Renal pelvis (tissue), 4 donors: ENCODE data around the gene RNF157. TPM values are rescaled to one million over a fixed set of nuclear protein-coding genes. Genes with fewer than 3 reads are reported as not detected.
A peak's percentile ranks its signal among the peaks of the same experiment; 100 is the strongest.

ENCODE experiments used
- DNase-seq: peaks from one replicate; pipeline ENCODE4 v3.0.0-alpha.2; 2013
- polyA plus RNA-seq, 3 donors: library from polyadenylated mRNA; unstranded; fragments of 120-200 nt; gene quantifications; one replicate each; pipeline ENCODE4 v1.2.1, GENCODE V29; 2013; ENCODE audit not compliant: insufficient read length in 3 of 3

RNF157 gene
- polyA plus RNA-seq, 3 donors: 27.6 to 33.2 (median 33.0) TPM

DNA sequence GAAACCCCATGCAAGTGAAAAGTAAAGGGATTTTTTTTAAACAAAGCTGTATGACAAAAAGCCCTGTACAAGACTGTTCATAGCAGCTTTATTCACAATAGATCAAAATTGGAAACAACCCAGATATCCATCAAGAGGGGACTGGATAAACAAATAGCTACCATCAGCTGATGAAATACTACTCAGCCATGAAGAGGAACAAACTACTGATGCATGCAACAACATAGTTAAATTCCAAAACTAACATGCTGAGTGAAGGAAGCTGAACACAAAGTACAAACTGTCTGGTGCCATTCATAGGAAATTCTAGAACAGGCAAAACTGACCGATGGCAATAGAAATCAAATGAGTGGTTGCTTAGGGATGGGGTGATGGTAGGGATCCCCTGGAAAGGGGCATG is 114.4 kb downstream of the RNF157 start:
- DNase-seq: no peak

GRCh38 chr17:76125391-76125675 is 115.0 kb downstream of the RNF157 start:
- DNase-seq: no peak

DNA sequence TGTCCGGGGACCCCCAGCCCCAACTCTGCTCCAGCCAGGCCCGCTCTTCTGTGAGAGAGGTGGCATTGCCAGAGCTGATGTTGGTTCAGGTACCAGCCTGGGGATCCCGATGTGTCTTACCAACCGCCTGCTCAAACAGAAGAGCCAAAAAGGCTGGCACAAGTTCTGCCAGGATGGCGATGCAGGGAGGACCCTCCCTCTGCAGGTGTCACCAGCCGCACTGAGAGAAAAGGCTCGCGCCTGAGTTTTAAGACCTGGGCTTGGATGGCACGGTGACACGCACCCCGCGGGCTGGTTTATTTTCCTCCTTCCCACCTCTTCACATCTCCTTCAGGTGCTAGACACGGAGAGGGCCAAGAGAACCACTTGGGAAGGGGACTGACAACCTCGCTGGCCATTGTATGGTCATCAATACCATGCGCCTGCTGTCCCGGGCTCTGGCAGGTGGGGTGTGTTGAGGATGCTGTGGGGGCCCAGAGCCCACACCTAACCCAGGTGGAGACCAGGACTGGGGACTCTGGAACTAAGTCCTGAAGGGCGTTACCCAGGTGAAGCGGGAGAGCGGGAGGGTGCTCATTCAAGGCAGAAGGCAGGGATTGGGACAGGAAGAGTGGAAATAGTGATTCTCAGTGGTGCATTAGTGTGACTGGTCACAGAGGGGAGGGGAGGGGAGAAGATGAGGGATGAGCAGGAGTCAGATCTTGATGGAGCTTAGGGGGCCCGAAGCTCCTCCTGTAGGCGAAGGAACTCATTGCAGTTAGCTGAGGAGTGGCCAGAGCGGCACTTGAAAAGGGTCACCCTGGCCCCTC is 115.5 kb downstream of the RNF157 start:
- no peak for DNase-seq

DNA sequence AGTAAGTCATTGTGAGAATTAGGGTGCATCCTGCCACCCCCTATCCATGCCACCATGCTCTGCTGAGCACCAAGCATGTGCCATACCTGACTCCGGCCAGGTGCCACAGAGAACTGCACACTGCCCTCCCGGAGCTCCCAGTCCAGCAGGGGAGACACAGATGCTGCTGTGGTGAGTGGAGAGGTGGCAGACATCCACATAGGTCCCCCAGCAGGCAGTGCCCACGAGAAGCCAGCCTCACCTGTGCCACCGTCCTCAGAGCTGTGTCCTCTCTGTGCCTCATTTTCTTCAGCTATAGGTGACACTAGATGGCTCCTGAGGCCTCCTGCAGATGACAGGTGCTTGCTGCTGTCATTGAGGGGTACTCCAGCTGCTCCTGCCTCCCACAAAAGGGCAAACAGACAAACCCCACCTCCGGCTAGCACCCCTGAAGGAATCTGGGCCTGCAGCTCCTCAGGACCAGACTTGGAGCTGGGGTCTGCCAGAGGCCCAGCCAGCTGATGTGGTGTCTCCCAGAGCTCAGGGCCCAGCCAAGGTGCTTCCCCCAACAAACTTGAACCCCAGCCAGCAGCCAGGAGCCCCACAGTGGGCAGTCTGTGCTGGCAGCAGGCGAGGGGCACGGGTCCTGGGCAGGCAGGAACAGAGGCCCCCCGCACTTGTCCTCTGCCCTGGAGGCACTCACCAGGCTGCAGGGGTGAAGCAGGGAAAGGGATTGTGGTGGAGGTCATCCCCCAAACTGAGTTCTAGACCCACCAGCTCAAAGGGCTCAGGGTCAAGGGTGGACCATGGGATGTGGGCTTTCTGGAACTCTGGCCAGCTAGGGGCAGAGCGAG is 116.3 kb downstream of the RNF157 start:
- DNase-seq: no peak

DNA sequence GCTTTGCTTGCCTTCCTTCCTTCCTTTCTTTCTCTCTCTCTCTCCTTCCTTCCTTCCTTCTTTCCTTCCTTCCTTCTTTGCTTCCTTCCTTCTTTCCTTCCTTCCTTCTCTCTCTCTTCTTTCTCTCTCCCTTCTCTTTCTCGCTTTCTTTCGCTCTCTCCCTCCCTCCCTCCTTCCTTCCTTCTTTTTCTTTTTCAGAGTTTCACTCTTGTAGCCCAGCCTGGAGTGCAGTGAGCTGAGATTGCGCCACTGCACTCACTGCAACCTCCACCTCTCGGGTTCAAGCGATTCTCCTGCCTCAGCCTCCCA is 117.1 kb downstream of the RNF157 start:
- DNase-seq: no peak

DNA sequence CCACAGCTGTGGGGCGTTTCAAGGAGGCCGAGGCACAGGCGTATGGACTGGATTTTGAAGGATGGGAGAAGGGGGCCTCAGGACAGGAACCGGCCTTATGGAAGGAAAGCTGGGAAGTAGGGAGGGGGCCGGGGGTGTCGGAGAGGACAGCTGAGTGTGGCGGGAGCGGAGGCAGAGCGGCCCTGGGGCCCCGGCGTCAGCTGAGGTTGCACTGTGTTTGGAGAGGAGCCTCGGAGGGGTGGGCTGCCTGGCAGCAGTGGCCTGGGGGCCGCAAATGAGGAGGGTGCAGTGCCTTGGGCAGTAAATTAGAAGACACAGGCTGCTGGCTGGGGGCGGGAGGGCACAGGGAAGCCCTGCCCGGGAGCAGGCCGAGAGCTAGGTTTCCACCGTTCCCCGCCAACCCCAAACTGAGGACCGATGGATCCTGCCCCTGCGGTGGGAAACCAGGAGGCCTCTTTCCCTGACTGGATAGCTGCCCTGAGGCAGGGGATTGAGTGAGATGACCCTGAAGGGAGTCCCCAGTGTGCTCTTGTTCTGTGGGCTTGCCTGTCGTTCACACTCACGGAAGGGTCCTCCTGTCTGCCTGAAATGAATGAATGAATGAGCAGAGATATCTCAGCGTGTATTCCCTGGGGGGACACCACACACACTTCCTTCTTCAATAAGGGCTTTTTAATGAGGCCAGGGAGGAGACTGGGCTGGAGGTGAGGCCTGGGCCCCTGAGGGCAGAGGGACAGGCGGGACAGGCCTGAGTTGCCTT is 117.7 kb downstream of the RNF157 start:
- no peak for DNase-seq

- DNase-seq: no peak
Observed at GRCh38 chr17:76121932-76122430, 118.3 kb downstream of the RNF157 start.

DNA sequence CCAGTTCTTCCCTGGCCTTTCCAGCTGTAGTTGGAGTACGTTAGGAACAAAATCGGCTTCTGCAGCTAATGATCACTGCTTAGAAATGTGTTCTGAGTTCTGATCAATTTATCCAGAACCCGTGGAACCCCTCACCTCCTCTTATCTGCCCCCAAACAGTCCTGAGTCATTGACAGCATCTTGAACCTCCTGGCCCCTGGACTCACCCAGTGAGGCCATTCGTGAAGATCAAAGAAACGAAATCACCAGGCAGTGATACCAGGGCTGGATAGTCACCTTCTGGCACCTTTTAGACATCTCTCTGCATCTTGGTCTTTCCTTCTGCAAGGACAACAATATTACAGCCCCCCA is 119.7 kb downstream of the RNF157 start:
- DNase-seq: no peak

DNA sequence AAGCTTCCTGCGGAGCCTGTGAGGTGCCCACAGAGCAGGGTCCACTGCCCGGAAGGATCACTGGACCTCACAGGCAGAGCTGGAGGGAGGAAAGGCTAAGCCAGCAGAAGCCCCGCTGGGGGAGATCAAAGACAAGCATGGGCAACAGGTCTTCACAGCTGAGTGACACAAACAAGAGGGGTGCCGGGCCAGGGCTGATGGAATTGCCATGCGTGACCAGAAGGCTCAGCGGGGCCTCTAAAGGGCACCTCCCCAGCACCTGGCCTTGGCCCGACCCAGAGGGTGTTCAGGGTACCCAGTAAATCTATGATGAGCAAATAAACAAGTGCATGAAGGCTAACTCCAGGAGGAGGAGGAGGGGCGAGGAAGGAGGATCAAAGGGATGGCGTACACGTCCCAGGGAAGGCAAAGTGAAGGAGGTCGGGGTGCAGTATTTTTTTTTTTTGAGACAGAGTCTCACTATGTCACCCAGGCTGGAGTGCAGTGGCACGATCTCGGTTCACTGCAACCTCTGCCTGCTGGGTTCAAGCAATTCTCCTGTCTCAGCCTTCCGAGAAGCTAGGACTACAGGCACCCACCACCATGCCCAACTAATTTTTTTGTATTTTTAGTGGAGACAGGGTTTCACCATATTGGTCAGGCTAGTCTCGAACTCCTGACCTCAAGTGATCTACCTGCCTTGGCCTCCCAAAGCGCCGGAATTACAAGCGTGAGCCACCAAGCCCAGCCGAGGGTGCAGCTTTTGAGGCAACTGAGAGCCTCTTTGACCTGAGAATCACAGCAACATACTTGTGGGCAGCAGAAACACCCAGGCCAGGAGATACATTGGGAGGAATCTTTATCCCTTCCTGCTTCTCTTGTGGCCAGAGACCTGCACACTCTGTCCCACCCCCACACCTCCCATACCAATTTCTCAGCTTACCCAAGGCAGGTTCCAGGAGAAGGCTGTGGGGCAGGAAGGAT is 120.6 kb downstream of the RNF157 start:
- no peak for DNase-seq

DNA sequence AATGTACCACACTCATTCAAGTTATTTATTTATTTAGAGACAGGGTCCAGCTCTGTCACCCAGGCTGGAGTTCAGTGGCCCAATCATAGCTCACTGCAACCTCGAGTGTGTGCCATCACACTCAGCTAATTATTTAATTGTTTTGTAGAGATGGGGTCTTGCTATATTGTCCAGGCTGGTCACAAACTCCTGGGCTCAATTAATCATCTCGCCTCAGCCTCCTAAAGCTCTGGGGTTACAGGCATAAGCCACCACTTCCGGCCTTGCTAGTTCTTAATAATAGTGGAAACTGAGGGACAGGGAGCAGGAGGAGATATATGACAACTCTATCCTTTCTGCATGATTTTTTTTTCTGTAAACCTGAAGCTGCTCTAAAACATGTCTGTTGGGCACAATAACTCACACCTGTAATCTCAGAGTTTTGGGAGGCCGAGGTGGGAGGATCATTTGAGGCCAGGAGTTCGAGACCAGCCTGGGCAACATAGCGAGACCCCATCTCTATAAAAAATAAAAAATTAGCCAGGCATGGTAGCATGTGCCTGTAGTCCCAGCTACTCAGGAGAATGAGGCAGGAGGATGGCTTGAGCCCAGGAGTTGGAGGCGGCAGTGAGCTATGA is 125.0 kb downstream of the RNF157 start:
- DNase-seq: no peak

DNA sequence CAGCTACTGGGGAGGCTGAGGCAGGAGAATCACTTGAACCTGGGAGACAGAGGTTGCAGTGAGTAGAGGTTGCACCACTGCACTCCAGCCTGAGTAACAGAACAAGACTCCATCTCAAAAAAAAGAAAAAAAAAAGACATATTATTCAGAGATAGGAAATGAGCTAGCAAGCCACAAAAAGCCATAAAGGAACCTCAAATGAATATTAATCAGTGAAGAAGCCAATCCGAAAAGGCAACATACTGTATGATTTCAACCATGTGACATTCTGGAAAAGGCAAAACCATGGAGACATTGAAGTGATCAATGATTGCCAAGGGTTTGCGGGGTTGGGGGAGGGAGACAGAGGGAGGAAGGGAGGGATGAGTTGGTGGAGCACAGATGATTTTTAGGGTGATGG is 128.3 kb downstream of the RNF157 start:
- no peak for DNase-seq

DNA sequence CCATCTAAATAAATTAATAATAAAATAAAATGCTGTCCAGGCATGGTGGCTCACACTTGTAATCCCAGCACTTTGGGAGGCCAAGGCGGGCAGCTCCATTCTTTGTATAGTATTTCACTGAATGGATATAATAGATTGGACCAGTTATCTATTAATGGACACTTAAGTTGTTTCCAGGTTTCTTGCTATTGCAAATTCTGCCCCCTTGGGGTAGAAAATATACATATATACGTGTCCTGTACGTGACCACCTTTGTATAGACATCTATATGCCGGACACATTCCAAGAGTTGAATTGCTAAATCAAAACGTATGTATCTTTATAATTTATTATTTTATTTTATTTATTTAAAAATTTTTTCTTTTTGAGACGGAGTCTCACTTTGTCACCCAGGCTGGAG is 132.8 kb downstream of the RNF157 start:
- DNase-seq: no peak

GRCh38 chr17:76106703-76107102 is 133.6 kb downstream of the RNF157 start:
- no peak for DNase-seq

- no peak for DNase-seq
Observed at GRCh38 chr17:76104896-76105231, 135.4 kb downstream of the RNF157 start.

GRCh38 chr17:76104140-76104895 is 136.0 kb downstream of the RNF157 start:
- no peak for DNase-seq

GRCh38 chr17:76103274-76104139 is 136.8 kb downstream of the RNF157 start, which contains the start of gene EXOC7:
Gene EXOC7, minus strand, starts transcription at chr17:76103787. Its CDS starts 95 bp downstream, at chr17:76103692.
- peak; percentile 95 for DNase-seq

- DNase-seq: no peak
Observed at GRCh38 chr17:76102944-76103273, 137.4 kb downstream of the RNF157 start.

DNA sequence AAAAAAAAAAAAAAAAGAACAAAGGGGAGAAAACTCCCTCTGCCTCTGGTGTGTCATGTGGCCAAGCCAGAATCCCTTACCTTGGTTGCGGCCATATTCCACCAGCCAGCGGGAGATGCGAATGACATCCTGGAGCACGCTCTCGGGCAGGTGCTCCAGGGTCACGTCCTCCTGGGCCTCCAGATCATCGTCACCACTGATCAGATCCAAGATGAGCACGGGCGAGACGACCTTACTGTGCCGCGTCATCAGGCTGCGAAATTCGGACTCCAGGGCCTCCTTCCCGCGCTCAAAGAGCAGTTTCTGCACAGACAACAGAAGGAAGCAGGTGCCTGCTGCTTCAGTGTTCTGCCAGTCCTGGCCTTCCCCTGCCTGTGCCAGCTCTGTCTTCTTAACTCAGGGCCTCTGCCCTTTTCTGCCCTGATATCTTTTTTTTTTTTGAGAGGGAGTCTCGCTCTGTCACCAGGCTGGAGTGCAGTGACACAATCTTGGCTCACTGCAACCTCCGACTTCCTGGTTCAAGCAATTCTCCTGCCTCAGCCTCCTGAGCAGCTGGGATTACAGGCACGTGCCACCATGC is 142.5 kb downstream of the RNF157 start:
- no peak for DNase-seq

GRCh38 chr17:76095943-76096342 is 144.3 kb downstream of the RNF157 start:
- no peak for DNase-seq
